Right ventricle myocardium inferior (tissue), 1 donor: Measurements from ENCODE around the gene S100PBP. TPM values are rescaled to one million over a fixed set of nuclear protein-coding genes. Genes with fewer than 3 reads are reported as not detected.

Experiments used
- ATAC-seq: fragments of 200-7000 bp; cut with Tn5 transposase; one replicate; pipeline ENCODE4 v1.9.1; 2020; ENCODE audit warnings: mild to moderate bottlenecking, moderate library complexity
- DNase-seq: peaks from one replicate; pipeline ENCODE4 v3.0.0; 2021; ENCODE audit errors: missing footprints
- intact Hi-C: fragments of 100-400 bp; cut with DNase I; formaldehyde crosslinking; loops from one replicate; pipeline ENCODE4 v1.11.0; 2022
- total RNA-seq: library from RNA; stranded (reverse); fragmentation: NEBNext Ultra II Directional; extraction: Animal tissue kit (Norgen Biotek cat#: 25700); gene quantifications from one replicate; pipeline ENCODE4 v1.2.1, GENCODE V29; 2021
- donor health status: DM: no; HTN: yes; CAD: no; lungs with severe emphysema.

Gene S100PBP
- total RNA-seq, 1 donor from 2014 or later, result 11.7 TPM

- ATAC-seq, result no peak
- intact Hi-C loops, result no loop called here
- no peak for DNase-seq
Observed at GRCh38 chr1:32813941-32814739, 3.3 kb upstream of the S100PBP start.

GRCh38 chr1:32816676-32817158 is 736 bp upstream of the S100PBP start:
- ATAC-seq (no peak), DNase-seq (no peak)
- intact Hi-C loops, result loop anchor here (2.0 kb wide), 1 partner anchor 56 kb away; no protein-coding TSS in a partner anchor

- intact Hi-C loops, result loop anchor here (2.0 kb wide), 1 partner anchor 55 kb away; no protein-coding TSS in a partner anchor
- peak; percentile 89 for DNase-seq
- ATAC-seq, result peak; percentile 64
Observed at GRCh38 chr1:32817815-32818786, 648 bp downstream of the S100PBP start.

- no peak for DNase-seq
- intact Hi-C loops, result no loop called here
- ATAC-seq, result no peak
Observed at GRCh38 chr1:32818804-32819541, 1.5 kb downstream of the S100PBP start.

DNA sequence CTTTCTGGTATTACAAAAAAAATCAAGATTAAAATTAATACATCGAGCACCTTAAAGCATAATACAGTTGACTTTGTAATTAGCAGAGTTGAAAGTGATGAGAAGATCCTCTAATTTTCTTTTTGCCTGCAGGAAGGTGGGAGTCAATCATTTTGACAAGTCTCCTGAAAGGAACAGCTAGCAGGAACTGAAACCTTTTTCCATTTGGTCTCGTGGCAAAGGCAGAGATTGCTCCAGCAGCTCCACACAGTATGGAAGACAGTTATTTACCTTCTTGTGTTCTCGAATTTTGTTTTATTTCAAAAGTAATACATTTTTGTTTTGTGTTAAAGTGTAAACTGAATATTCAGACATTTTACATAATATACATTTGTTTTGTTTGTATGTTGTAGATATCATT is 7.7 kb downstream of the S100PBP start:
- no peak for DNase-seq
- ATAC-seq, result no peak
- intact Hi-C loops, result no loop called here

GRCh38 chr1:32828341-32828740 is 10.9 kb downstream of the S100PBP start:
- ATAC-seq, result no peak
- no peak for DNase-seq
- intact Hi-C loops, result no loop called here

DNA sequence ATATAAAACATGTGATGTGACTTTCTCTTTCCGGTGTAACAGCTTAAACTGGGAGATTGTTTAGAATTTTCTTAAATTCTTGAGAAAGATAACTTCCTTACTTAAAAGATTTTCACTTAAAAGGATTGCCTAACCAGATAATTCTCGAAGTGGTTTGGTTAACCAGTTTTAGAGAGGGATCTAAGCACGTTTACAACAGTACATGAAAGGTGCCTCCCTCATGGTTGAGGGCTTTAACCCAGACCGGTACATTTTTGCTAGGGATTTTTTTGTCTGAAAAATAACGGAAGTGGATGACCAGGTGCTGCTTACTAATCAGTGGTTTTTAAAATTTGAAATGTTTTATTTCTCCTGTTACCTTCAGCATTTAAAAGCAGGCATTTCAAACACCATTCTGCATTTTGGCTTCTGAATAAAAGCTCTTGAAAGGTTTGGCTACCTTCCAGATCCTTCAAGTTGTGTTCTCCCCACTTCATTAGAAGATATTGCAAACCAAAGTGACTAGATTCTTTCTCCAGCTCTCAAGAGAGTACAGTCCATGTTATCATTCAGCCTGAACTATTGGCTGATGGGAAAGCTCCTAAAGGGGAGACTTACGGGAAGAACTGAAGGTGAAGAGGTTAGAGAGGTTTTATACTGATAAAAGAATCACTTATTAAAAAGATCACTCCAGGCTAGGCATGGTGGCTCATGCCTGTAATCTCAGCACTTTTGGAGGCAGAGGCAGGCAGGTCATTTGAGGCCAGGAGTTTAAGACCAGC is 12.8 kb downstream of the S100PBP start:
- intact Hi-C loops, result no loop called here
- ATAC-seq, result no peak
- DNase-seq, result no peak

GRCh38 chr1:32831878-32832277 is 14.4 kb downstream of the S100PBP start:
- DNase-seq, result no peak
- intact Hi-C loops, result no loop called here
- ATAC-seq, result no peak

DNA sequence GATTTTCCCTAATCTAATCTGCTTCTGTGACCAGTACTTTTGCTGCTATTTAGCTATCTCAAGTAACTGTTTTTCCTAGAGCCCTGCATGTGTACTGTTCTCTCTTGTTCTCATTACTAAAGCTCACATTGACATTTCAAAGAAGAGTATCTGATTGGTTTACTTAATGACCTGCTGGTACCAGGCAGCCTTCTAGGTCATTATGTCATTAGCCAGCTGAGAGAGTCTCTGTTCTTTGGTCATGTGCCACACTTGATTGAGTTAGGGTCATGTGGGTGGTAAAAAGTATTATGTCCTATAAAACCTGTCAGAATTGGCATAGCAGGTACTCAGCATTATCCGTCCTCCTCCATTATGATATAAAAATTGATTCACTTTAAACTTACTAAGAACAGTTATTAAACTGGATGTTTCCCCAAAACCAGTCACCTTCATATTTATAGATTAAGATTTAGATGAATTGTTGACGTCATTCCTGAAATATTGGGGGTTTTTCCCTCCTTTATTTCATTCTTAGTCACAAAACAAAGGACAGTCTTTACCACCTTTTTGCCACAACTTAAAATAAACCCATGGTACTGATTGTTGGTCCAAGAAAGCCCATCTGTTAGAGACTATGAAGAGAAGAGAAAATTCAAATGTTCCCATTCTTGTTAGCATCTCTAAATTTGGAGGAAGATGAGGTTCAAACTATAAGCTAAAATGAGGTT is 31.1 kb downstream of the S100PBP start:
- intact Hi-C loops, result no loop called here

GRCh38 chr1:32855861-32856617 is 38.6 kb downstream of the S100PBP start:
- intact Hi-C loops, result no loop called here
- ATAC-seq, result no peak
- no peak for DNase-seq

More for the DNA sequence above, 31.1 kb downstream of the S100PBP start:
- no peak for DNase-seq
- no peak for ATAC-seq

DNA sequence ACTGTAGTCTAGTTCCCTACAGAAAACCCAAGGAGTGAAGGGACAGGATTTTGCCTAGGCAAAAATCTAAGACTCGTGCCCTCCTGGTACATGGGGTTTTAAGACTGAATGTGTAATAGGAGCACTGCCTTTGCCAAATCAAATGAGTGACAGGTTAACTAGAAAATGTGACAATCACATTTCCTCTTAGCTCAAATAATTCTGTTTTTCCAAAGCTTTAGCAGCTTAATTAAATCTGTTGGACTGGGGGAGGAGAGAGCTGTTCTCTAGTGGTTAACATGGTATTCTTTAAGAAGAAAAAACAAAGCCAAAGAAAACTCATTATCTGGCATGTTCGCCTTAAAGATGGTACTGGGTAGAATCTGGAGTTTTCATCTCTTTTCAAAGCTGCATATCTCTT is 40.7 kb downstream of the S100PBP start:
- no peak for ATAC-seq
- no peak for DNase-seq
- intact Hi-C loops, result no loop called here

DNA sequence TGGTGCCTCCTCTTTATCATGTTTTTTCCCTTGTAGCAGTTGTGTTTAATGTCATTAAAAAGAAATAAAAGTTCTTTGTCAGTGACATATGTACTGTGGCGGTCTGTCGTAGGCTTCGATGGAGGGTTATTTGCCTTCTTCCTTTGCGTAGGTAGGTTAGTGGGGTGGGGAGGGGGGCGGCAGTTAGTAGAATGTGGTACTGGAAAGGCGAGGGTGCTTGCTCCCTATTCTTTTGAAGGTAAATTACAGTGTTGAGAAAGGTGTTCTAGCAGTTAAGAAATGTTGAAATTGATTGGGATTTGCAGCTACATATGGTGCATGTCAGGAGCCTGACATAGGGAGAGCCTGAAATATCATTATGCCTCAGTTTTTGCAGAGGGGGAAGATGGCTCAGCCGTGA is 41.3 kb downstream of the S100PBP start:
- intact Hi-C loops, result no loop called here
- ATAC-seq, result no peak
- DNase-seq, result no peak

DNA sequence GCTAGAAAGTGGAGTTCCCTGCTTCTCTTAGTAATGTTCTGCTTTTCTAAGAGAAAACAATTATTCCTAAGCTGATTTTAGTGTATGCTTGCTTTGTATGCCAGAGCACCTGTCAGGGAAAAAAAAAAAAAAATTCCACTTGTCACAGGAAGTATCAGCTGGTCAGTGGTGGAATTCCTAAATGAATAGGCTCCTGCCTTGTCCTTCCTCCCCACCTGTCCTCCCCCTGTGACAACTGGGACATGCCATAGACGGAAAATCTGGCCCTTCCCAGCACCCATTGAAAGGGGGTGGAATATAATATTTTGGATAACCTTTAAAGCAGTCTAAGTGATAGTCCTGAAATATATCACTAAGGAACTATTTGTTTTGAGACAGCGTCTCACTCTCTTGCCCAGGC is 42.5 kb downstream of the S100PBP start:
- no peak for ATAC-seq
- intact Hi-C loops, result no loop called here
- DNase-seq, result no peak

GRCh38 chr1:32860566-32860965 is 43.1 kb downstream of the S100PBP start:
- intact Hi-C loops, result no loop called here
- no peak for ATAC-seq
- DNase-seq, result no peak

DNA sequence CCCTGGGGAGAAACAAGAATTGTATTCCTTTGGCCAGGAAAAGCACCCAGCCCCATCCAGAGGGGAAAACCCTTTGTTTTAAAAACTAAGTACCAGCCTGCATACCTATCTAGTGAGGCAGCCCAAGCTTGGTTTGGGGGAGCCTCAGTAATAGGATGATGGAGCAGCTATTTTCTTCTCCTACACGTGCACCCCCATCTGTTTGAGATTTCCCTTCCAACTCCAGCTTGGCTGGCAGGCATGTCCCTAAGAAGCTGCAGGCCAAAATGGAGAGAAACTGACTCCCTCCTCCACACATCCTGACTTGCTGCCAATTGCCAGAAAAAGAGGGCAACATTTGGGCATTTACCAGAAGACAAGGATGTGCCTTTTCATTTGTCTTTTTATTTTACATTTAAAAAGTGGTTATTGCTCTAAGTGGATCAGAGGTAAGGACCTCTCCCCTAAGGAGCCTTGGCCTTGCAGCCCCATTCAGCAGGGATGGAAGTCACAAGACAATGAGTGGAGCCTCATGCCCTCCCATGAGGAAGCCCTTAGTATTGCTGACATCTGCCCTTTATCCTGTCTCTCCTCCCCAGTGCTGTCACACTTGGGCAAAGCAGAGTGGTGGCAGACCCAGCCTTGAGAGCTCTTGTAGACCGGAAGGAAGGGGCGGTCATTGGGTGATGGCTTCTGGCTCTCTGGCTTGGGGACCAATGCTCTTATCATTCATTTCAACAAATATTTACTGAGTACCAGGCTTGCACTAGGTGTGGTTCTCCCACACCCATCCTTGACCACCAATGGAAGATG is 44.6 kb downstream of the S100PBP start:
- no peak for DNase-seq
- no peak for ATAC-seq
- intact Hi-C loops, result no loop called here

DNA sequence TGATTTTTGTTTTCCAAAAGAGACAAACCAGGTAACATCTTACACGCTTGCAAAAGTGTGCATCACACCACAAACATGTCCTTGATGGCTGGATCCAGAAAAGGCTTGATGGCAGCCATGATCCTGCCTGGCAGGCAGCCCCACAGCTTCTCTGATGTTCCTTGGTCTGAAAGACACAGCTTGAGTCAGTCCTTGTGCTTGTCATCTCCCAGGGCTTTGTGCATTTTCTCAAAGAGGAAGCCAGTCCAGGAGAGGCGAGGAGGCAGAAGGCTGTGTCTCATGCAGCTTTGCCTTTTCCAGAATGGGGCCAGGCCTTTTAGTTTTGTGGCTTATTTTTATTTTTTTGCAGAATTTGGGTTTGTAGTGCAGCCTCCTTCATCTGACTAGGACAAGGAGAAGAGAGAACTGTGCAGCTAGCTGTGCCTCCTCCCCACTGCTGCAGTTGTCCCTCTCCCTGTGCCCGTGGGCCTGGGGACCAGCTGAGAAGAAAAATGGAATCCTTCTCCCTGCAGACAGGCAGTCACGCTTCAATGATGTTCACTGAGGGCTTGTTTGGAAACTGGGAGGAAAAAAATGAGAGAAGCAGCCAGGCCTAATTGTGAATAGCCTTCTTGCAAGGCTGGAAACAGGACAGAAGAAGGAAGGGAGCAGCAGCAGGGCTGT is 45.9 kb downstream of the S100PBP start:
- intact Hi-C loops, result no loop called here
- no peak for ATAC-seq
- no peak for DNase-seq
